Natural killer cell (primary cell): ENCODE results near the gene UBE2I. TPM values are rescaled to one million over a fixed set of nuclear protein-coding genes. Genes with fewer than 3 reads are reported as not detected.

Experiments used
- ATAC-seq, 3 donors: fragments of 150-1000 bp in 2 of 3; fragments of 200-7000 bp in 1 of 3; cut with Tn5 transposase; 1 replicate in 1 of 3; 2 replicates in 2 of 3; pipeline ENCODE4 v1.10.0; 2021; ENCODE audit warnings: mild to moderate bottlenecking in 2 of 3, moderate library complexity in 2 of 3
- DNase-seq, 2 donors: peaks; one replicate each; pipeline versions ENCODE4 v3.0.0 to v3.0.0-alpha.2; 2013 to 2021; ENCODE audit warnings: mixed read lengths in 1 of 2
- H3K27ac ChIP-seq: one replicate; pipeline ENCODE4 v1.5.1; 2013; ENCODE audit warnings: mild to moderate bottlenecking, low read length
- H3K27me3 ChIP-seq: one replicate; pipeline ENCODE4 v1.6.1; 2013; ENCODE audit warnings: low read length; ENCODE audit not compliant: control insufficient read depth, insufficient read depth
- H3K36me3 ChIP-seq: one replicate; pipeline ENCODE4 v1.6.1; 2013; ENCODE audit warnings: low read length; ENCODE audit not compliant: control insufficient read depth, insufficient read depth
- H3K4me1 ChIP-seq: one replicate; pipeline ENCODE4 v1.6.1; 2013; ENCODE audit warnings: low read length; ENCODE audit not compliant: control insufficient read depth, insufficient read depth
- H3K4me3 ChIP-seq: one replicate; pipeline ENCODE4 v1.5.1; 2013; ENCODE audit warnings: low read length
- H3K9me3 ChIP-seq: one replicate; pipeline ENCODE4 v1.6.1; 2013; ENCODE audit warnings: low read length; ENCODE audit not compliant: control insufficient read depth, insufficient read depth
- H3K27ac Mint-ChIP-seq, 2 donors: one replicate each; pipeline ENCODE4 v1.8.0; 2022; ENCODE audit warnings: mild to moderate bottlenecking in 2 of 2, mixed read lengths in 2 of 2, moderate library complexity in 1 of 2
- H3K27me3 Mint-ChIP-seq, 2 donors: one replicate each; pipeline ENCODE4 v1.8.0; 2022; ENCODE audit warnings: low read depth in 2 of 2, mixed read lengths in 2 of 2
- H3K36me3 Mint-ChIP-seq: one replicate; pipeline ENCODE4 v1.8.0; 2022; ENCODE audit warnings: mixed read lengths
- H3K4me1 Mint-ChIP-seq, 2 donors: one replicate each; pipeline ENCODE4 v1.8.0; 2022; ENCODE audit warnings: mixed read lengths in 2 of 2
- H3K4me3 Mint-ChIP-seq: one replicate; pipeline ENCODE4 v1.8.0; 2022; ENCODE audit warnings: mild to moderate bottlenecking, moderate library complexity, mixed read lengths
- H3K9me3 Mint-ChIP-seq, 2 donors: one replicate each; pipeline ENCODE4 v1.8.0; 2022; ENCODE audit warnings: mixed read lengths in 2 of 2
- WGBS: methylation state at CpG from one replicate; pipeline ENCODE4 v1.1.7; 2013; ENCODE audit warnings: missing lambda C conversion rate; ENCODE audit not compliant: insufficient coverage; 5-methylcytosine and 5-hydroxymethylcytosine counted together
- intact Hi-C: fragments of 100-400 bp; cut with micrococcal nuclease; formaldehyde crosslinking; loops from one replicate; pipeline ENCODE4 v1.14.2; 2022
- total RNA-seq, 4 donors: library from RNA; stranded (reverse); fragments of 120-200 nt in 1 of 4; gene quantifications; one replicate each; pipeline versions ENCODE4 v1.2.3 to v1.2.4, GENCODE V29; 2013 to 2022
- TF ChIP-seq, protein P1 (sequence below): fragments of 200-600 bp; IDR thresholded peaks from one replicate; pipeline ENCODE4 v1.8.0; 2022; ENCODE audit warnings: antibody characterized with exemption

UBE2I gene
- total RNA-seq, 3 donors from 2014 or later (not counting 1 experiment from before 2014, with no cell fraction given), result 367 to 412 (median 383) TPM

- Histone ChIP-seq H3K4me3 (no peak overlapping the region), H3K4me1 (peaks cover 5% of the 10 kb centered on the region), H3K36me3 (no peaks in the 10 kb centered on the region), H3K9me3 (no peaks in the 10 kb centered on the region), H3K27ac (no peak overlapping the region), H3K27me3 (no peaks in the 10 kb centered on the region)
- Mint-ChIP-seq H3K9me3 (no peaks in the 10 kb centered on the region), H3K4me1 (no peaks in the 10 kb centered on the region), H3K27me3 (peaks cover 0 to 9% of the 10 kb centered on the region in 2 donors), H3K27ac (no peak overlapping the region), H3K36me3 (no peaks in the 10 kb centered on the region), H3K4me3 (no peak overlapping the region)
- WGBS, result 57% methylated on average over 15 of the region's 17 CpGs
- TF ChIP-seq, protein P1, sequence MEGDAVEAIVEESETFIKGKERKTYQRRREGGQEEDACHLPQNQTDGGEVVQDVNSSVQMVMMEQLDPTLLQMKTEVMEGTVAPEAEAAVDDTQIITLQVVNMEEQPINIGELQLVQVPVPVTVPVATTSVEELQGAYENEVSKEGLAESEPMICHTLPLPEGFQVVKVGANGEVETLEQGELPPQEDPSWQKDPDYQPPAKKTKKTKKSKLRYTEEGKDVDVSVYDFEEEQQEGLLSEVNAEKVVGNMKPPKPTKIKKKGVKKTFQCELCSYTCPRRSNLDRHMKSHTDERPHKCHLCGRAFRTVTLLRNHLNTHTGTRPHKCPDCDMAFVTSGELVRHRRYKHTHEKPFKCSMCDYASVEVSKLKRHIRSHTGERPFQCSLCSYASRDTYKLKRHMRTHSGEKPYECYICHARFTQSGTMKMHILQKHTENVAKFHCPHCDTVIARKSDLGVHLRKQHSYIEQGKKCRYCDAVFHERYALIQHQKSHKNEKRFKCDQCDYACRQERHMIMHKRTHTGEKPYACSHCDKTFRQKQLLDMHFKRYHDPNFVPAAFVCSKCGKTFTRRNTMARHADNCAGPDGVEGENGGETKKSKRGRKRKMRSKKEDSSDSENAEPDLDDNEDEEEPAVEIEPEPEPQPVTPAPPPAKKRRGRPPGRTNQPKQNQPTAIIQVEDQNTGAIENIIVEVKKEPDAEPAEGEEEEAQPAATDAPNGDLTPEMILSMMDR, result no peak
- no peak for DNase-seq
- no peak for ATAC-seq
- intact Hi-C loops, result no loop called here
Observed at GRCh38 chr16:1282324-1282973, 27.0 kb upstream of the UBE2I start.

DNA sequence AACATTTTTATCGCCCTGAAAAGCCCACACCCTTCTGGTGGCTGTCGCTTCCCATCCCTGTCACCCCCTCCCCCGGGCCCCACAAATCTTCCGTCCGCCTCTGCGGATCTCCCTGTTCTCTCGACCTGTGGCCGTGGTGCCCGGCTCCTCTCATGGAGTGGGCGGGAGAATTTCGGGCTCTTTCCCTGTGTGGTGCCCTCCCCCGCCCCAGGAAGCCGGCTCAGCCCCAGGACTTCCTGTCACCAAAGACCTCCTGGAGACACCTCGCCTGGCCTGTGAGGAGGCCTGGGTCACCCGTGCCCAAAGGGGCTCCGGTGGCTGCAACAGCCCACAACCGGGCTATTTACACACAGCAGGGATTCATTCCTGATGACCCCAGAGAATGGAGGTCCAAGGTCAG, 26.1 kb upstream of the UBE2I start:
- no peaks in the 10 kb centered on the region for H3K9me3 Mint-ChIP-seq
- no peaks in the 10 kb centered on the region for H3K4me1 Mint-ChIP-seq
- no peaks in the 10 kb centered on the region for H3K36me3 Mint-ChIP-seq
- H3K27ac Mint-ChIP-seq, result no peak overlapping the region
- peaks cover 8 to 12% of the 10 kb centered on the region in 2 donors for H3K27me3 Mint-ChIP-seq
- no peaks in the 10 kb centered on the region for H3K27me3 ChIP-seq
- peaks cover 5% of the 10 kb centered on the region for H3K4me1 ChIP-seq
- ATAC-seq (no peak), DNase-seq (no peak)
- 51% methylated on average over 17 of the region's 17 CpGs for WGBS
- no peak overlapping the region for H3K4me3 ChIP-seq
- H3K36me3 ChIP-seq, result no peaks in the 10 kb centered on the region
- TF ChIP-seq, protein P1, result no peak
- no peaks in the 10 kb centered on the region for H3K9me3 ChIP-seq
- H3K27ac ChIP-seq, result no peak overlapping the region
- intact Hi-C loops, result no loop called here
- H3K4me3 Mint-ChIP-seq, result no peak overlapping the region

DNA sequence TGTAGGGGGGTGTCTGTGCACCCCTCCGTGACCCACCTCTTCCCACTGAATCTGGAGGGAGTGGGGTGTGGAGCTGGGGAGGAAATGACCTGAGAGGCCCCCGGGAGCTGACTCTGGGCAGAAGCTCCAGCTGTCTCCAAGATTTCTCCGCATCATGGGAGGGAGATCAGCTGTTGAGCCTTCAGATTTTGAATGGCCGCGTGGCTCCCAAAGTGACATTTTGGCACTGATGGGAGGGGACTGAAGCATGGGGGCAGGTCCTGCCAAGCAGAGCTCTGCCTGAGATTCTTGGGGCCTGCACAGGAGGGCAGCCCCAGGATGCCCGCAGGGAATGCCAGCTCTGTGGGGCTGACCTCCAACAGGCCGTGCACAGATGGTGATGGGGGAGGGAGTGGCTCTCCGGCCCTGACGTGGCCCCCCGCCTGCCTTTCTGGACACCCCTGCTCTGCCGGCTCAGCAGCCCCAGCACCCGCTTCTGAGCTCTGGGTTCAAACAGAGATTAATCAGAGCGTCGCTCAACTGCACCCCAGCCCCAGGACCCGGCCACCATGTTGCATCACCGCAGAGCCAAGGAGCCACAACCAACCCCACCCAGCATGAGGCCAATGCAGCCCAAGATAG, 25.3 kb upstream of the UBE2I start:
- H3K9me3 ChIP-seq, result no peaks in the 10 kb centered on the region
- intact Hi-C loops, result no loop called here
- Mint-ChIP-seq H3K4me1 (no peaks in the 10 kb centered on the region), H3K27ac (no peak overlapping the region), H3K4me3 (no peak overlapping the region), H3K27me3 (peaks cover 9 to 12% of the 10 kb centered on the region in 2 donors), H3K36me3 (no peaks in the 10 kb centered on the region), H3K9me3 (no peaks in the 10 kb centered on the region)
- 91% methylated on average over 15 of the region's 16 CpGs for WGBS
- H3K36me3 ChIP-seq, result no peaks in the 10 kb centered on the region
- no peak for ATAC-seq
- no peak for DNase-seq
- no peak overlapping the region for H3K27ac ChIP-seq
- H3K4me3 ChIP-seq, result no peak overlapping the region
- H3K27me3 ChIP-seq, result peaks cover 2% of the 10 kb centered on the region
- TF ChIP-seq, protein P1, result no peak
- H3K4me1 ChIP-seq, result peaks cover 5% of the 10 kb centered on the region
